AG04449 (cell line): Measurements from ENCODE around the gene ANO1.

Experiments
- CTCF ChIA-PET: fragments of 350-600 bp; formaldehyde crosslinking; extraction: SDS; loops from one replicate; lab custom pipeline; 2021; ENCODE audit warnings: antibody characterized with exemption; lab: Yijun Ruan, JAX
- POLR2A ChIA-PET: fragments of 400-600, 350-600 bp; formaldehyde crosslinking; extraction: SDS; loops from one replicate; lab custom pipeline; 2020; ENCODE audit warnings: antibody characterized with exemption, inconsistent platforms; lab: Yijun Ruan, JAX
- DNase-seq: peaks from one replicate; pipeline ENCODE4 v3.0.0-alpha.2; 2010; ENCODE audit warnings: low read depth, low spot score
- H3K4me3 ChIP-seq: 2 replicates; pipeline ENCODE4 v1.5.1; 2011; ENCODE audit warnings: low read depth, mild to moderate bottlenecking, control low read depth, low read length
- TF ChIP-seq, protein P1 (sequence below): IDR thresholded peaks from one replicate; pipeline ENCODE4 v1.5.1; 2011; ENCODE audit warnings: mild to moderate bottlenecking, moderate library complexity, low read length, control low read depth, inconsistent platforms; ENCODE audit not compliant: insufficient read depth; ENCODE audit errors: missing control alignments

The ANO1 gene

DNA sequence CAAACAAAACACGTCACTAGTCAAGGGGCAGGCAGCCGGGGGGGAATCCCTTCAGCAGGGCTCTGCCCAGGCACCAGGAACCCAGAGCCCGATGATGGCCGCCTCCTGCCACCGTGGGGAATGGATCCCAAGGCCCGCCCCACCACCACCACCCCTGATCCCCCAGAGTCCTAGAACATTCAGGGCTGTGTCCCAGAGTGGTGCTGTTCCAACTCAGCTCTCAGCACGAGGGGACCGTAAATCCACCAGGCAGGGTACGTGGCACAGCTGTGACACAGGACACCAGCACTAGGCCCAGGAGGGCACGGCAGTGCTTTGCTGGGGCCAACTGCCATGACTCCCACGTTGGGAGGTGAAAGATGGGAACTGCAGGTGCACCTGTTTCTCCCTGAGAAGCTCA lies 29.6 kb downstream of the ANO1 start:
- DNase-seq, result no peak
- TF ChIP-seq, protein P1, sequence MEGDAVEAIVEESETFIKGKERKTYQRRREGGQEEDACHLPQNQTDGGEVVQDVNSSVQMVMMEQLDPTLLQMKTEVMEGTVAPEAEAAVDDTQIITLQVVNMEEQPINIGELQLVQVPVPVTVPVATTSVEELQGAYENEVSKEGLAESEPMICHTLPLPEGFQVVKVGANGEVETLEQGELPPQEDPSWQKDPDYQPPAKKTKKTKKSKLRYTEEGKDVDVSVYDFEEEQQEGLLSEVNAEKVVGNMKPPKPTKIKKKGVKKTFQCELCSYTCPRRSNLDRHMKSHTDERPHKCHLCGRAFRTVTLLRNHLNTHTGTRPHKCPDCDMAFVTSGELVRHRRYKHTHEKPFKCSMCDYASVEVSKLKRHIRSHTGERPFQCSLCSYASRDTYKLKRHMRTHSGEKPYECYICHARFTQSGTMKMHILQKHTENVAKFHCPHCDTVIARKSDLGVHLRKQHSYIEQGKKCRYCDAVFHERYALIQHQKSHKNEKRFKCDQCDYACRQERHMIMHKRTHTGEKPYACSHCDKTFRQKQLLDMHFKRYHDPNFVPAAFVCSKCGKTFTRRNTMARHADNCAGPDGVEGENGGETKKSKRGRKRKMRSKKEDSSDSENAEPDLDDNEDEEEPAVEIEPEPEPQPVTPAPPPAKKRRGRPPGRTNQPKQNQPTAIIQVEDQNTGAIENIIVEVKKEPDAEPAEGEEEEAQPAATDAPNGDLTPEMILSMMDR, result no peak
- H3K4me3 ChIP-seq, result no peak overlapping the region
- ChIA-PET POLR2A (no interaction called here), CTCF (no interaction called here)

DNA sequence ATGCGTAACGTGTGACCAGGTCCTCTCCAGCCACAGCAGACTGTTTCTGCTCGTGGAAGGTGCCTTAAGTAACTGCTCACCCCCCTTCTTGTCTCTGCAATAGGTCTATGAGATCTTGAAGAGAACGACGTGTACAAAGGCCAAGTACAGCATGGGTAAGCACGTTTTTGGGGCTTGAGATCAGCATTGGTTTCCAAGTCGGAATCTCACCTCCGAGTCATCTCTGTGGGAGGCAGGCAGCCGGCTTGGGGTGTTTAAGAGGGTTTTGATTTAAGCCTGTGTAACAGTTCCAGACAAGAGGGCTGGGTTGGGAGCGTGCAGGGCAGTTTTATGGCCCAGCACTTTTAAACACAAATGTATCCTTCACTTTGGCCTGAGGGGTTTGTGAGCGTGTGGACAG lies 30.1 kb downstream of the ANO1 start:
- no peak overlapping the region for H3K4me3 ChIP-seq
- DNase-seq, result peak; percentile 38
- TF ChIP-seq, protein P1, result no peak
- ChIA-PET POLR2A (no interaction called here), CTCF (no interaction called here)

DNA sequence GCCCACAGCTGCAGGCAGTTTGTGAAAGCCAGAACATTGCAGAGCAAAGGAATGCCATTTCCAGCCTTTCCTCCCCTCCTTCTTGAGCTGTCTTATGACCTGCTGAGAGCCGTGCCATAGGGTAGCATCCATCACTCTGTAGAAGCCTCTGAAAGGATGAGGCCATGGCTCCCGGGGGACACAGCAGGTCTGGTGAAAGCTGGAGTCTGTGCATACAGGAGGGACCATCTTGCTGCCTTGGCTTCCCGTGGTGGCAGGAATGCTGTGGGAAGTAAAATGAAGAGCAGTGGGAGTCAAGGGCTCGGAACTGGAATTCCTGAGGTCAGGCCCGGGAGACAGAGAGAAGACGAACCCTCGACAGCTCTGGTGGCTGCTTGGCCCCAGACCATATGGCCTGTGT lies 30.9 kb downstream of the ANO1 start:
- no peak overlapping the region for H3K4me3 ChIP-seq
- TF ChIP-seq, protein P1, result no peak
- ChIA-PET POLR2A (no interaction called here), CTCF (no interaction called here)
- no peak for DNase-seq

DNA sequence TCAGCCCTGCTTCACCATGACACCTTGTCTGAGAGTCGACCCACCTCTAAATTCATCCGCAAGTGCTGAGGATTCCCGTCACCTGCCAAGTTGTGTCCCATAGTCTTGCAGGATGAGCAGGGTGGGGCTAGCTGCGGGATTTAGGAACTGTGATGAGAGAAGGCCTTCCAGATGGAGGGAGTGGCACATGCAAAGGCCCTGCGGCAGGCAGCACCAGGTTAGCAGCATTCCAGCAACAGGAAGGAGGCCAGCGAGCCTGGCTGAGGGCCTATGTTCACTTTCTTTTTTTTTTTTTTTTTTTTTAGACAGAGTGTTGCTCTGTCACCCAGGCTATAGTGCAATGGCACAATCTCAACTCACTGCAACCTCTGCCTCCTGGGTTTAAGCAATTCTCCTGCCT lies 31.8 kb downstream of the ANO1 start:
- no peak for DNase-seq
- ChIA-PET CTCF (no interaction called here), POLR2A (no interaction called here)
- TF ChIP-seq, protein P1, result no peak
- H3K4me3 ChIP-seq, result no peak overlapping the region

DNA sequence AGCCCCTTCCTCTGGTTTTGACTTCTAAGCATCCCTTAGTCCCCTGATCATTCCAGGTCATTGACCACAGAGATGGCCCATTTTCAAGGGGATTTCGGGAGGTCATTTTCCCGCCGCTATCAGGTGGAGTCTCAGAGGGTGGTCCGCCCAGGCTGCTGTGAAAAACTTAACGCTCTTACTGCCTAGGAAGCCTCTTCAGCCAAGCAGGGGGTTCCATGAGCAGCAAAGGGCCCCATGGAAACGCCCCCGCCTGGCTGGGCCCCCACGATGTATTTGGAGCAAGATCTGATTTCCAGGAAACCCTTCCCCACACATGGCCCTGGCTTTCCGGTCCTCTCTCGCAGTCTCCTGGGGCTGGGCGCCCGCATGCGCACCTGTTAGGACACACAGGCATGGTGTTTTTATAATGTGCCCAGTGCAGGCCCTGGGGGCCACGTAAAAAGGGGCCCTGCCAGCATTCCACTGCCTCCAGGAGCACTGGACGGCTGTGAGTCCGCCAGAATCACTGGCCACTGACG lies 32.5 kb downstream of the ANO1 start:
- TF ChIP-seq, protein P1, result no peak
- ChIA-PET POLR2A (no interaction called here), CTCF (no interaction called here)
- H3K4me3 ChIP-seq, result no peak overlapping the region
- no peak for DNase-seq

DNA sequence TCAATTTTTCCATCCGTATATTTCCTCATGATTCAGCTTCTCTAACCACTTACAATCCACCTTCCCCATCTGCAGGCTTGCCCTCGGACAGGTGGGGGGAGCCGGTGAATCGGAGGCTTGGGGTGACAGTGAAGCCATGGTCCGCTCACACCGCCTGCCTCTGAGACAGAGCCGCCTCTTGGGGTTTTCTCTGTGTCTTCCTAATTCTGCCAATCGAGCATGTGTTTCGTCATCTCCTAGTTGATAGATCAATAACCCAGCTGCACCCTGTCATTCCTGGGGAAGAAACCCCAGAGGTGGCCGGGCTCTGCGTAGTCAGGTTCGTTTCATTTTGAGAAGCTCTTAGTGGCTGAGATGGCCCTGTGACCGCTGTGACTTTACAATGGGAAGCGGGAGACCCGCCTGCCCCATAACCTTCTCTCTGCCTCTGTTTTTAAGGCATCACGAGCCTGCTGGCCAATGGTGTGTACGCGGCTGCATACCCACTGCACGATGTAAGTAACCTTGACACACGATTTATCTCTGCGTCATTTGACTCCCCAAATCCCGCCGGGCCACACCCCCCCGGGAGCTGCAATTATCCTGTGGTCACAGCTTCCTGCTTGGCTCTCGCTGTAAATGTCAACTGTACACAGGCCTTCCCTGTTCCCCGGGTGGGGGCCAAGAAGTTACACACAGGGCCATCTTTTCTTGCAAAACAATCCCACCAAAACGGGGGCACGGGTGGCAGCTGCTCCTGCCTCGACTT lies 33.3 kb downstream of the ANO1 start:
- CTCF ChIA-PET, result no interaction called here
- no peak overlapping the region for H3K4me3 ChIP-seq
- POLR2A ChIA-PET, result no interaction called here
- DNase-seq, result peak; percentile 33
- TF ChIP-seq, protein P1, result no peak
